ENCODE data around the gene SPAG5.

- TF ChIP-seq CTCF (conservative IDR thresholded peaks at IDR 0.05; ENCODE audit: low read depth in 2 of 2): no peak
- no peak for TF ChIP-seq EZH2 (IDR thresholded peaks at IDR 0.05; ENCODE audit: low read depth, unreplicated experiment)
- TF ChIP-seq CREB1 (CRISPR knock-in tag; IDR thresholded peaks at IDR 0.05; ENCODE audit: low read depth): no peak
- TF ChIP-seq NANOG (IDR thresholded peaks at IDR 0.05; ENCODE audit: borderline replicate concordance): no peak
- TF ChIP-seq ZNF114 (CRISPR knock-in tag; IDR thresholded peaks at IDR 0.05): no peak
Observed at GRCh38 chr17:28635506-28635905, 36.7 kb upstream of the SPAG5 start.

Data from GM23338 (cell line).